Body of pancreas (tissue), 4 donors: ENCODE measurements around the gene MRPL40.

ENCODE experiments used
- POLR2A ChIP-seq, 3 donors: fragments of 450-650 bp; IDR thresholded peaks; one replicate each; pipeline ENCODE4 v1.6.1; 2016; ENCODE audit warnings: antibody characterized with exemption in 3 of 3, mild to moderate bottlenecking in 2 of 3
- TF ChIP-seq, protein P1 (sequence below), 7 experiments: fragments of 450-650 bp in 4 of 7; fragments of 200-600 bp in 3 of 7; sonication (generic) in 3 of 7; IDR thresholded peaks; one replicate each; pipeline ENCODE4 v1.5.1; 2016 to 2019; ENCODE audit warnings: antibody characterized with exemption in 7 of 7

GRCh38 chr22:19419464-19420178 lies 12.7 kb upstream of the MRPL40 start:
- TF ChIP-seq, protein P1, sequence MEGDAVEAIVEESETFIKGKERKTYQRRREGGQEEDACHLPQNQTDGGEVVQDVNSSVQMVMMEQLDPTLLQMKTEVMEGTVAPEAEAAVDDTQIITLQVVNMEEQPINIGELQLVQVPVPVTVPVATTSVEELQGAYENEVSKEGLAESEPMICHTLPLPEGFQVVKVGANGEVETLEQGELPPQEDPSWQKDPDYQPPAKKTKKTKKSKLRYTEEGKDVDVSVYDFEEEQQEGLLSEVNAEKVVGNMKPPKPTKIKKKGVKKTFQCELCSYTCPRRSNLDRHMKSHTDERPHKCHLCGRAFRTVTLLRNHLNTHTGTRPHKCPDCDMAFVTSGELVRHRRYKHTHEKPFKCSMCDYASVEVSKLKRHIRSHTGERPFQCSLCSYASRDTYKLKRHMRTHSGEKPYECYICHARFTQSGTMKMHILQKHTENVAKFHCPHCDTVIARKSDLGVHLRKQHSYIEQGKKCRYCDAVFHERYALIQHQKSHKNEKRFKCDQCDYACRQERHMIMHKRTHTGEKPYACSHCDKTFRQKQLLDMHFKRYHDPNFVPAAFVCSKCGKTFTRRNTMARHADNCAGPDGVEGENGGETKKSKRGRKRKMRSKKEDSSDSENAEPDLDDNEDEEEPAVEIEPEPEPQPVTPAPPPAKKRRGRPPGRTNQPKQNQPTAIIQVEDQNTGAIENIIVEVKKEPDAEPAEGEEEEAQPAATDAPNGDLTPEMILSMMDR (IDR thresholded peaks at IDR 0.05) = no peak
- TF ChIP-seq POLR2A (IDR thresholded peaks at IDR 0.05) = no peak
